GM12872 (cell line): Measurements from ENCODE around the gene KLHL35.

Experiments
- CTCF ChIP-seq: IDR thresholded peaks from 3 replicates; pipeline ENCODE4 v1.5.1; 2011; ENCODE audit warnings: low read depth, mild to moderate bottlenecking, low read length, moderate library complexity; ENCODE audit not compliant: insufficient read depth

The KLHL35 gene

GRCh38 chr11:75472081-75472732 is 39.2 kb upstream of the KLHL35 start:
- TF ChIP-seq CTCF, result no peak

GRCh38 chr11:75471176-75471973 is 38.4 kb upstream of the KLHL35 start:
- no peak for TF ChIP-seq CTCF

DNA sequence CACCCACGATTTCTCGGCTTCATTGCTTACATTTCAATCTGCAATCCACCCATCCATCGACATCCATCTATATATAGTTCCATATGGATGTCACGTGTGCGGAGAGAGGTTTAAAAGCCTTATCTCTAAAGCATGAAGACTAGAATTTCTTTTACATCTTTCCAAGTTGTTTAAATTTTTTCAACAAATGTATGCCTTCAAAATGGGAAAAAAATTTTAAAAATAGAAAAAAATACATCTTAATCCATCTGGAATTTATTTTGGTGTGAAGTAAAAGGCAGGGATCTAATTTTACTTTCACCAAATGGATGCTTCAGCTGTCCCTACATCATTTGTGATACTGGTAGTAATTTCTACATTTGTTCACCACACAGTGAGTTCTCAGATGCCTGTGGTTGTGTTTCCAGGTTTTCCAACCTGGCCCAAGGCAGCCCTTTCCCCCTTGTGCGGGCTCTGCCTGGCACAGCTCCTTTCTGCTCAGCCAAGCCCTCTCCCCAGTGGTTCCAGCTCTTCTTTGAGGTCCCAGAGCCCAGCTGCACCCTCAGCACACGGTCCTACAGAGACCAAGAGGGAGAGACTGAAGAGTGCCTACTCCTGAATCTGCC is 37.6 kb upstream of the KLHL35 start:
- TF ChIP-seq CTCF, result no peak

DNA sequence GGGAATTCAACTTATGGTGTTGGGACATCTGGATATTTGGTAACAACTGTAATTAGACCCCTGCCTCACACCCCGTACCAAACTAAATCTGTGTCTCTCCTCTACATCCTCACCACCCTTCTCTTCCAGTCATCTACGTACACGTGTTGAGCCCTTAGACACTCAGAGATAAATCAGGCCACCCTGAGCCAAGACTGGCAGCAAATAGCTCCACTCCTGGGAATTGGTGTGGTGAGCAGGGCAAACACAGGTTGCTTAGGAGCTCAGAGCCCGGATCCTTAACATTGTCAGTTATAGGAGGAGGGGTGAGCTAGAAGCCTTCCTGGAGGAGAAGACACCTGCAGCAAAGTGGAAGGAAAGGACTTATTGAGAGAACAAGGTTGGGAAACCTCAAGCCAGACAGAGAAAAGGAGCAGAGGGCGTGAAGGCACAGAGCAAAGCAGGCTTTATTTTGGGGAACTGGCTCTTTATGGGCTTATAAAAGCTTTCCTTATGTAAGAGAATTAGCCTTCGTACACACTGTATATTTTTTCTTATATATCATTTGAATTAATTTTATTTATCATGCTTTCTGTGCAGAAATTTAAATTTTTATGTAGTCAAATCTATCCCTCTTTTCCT is 36.9 kb upstream of the KLHL35 start:
- no peak for TF ChIP-seq CTCF

GRCh38 chr11:75468534-75469340 is 35.7 kb upstream of the KLHL35 start:
- TF ChIP-seq CTCF, result no peak

DNA sequence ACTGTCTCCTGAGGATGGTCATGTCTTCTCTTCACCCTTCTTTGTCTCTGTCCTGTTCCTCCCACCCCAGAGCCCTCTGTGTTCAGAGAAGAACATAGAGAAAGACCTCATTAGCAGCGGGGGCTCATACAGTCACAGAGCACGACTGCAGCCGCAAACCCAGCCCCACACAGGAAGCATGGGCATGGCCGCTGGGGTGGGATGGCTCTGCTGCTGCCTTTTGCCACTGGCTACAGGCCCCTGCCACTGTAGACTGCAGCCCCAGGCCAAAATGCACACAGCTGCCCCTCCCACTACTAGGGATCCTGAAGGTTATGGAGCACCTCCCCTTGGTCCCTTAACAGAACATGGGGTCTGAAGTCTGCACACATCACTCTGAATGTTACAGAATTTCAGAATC is 34.9 kb upstream of the KLHL35 start:
- TF ChIP-seq CTCF, result no peak

- TF ChIP-seq CTCF, result no peak
Measured at GRCh38 chr11:75467311-75467710, 34.3 kb upstream of the KLHL35 start.
